CD4-positive, CD25-positive, alpha-beta regulatory T cell (primary cell): ENCODE data around the gene PCDHGA8. TPM values are rescaled to one million over a fixed set of nuclear protein-coding genes. Genes with fewer than 3 reads are reported as not detected.
"Not testable (repeated sequence)": the region's sequence is repeated elsewhere in the genome, so short reads cannot be mapped to it uniquely, and the experiment has no call there.

Source experiments
- ATAC-seq, 2 donors: fragments of 150-1000 bp; cut with Tn5 transposase; one replicate each; pipeline ENCODE4 v1.10.0; 2021; ENCODE audit warnings: low read depth in 2 of 2, moderate number of reproducible peaks in 2 of 2, moderate library complexity in 1 of 2
- DNase-seq, 3 donors: peaks; one replicate each; pipeline versions ENCODE4 v3.0.0 to v3.0.0-alpha.2; 2012 to 2022; ENCODE audit warnings: mixed read lengths in 1 of 3
- H3K27ac ChIP-seq: one replicate; pipeline ENCODE4 v1.7.0; 2013; ENCODE audit warnings: mild to moderate bottlenecking, low read length; ENCODE audit not compliant: insufficient read depth, poor library complexity, severe bottlenecking
- H3K27me3 ChIP-seq: one replicate; pipeline ENCODE4 v1.7.0; 2013; ENCODE audit warnings: low read length; ENCODE audit not compliant: control insufficient read depth, insufficient read depth
- H3K36me3 ChIP-seq: one replicate; pipeline ENCODE4 v1.7.0; 2013; ENCODE audit warnings: mild to moderate bottlenecking, low read length, moderate library complexity; ENCODE audit not compliant: control insufficient read depth, insufficient read depth
- H3K4me1 ChIP-seq: 2 replicates; pipeline ENCODE4 v1.7.0; 2013; ENCODE audit warnings: mild to moderate bottlenecking, low read length; ENCODE audit not compliant: insufficient read depth, control insufficient read depth, poor library complexity, severe bottlenecking
- H3K4me3 ChIP-seq: one replicate; pipeline ENCODE4 v1.7.0; 2013; ENCODE audit warnings: low read depth, mild to moderate bottlenecking, low read length, moderate library complexity
- H3K9me3 ChIP-seq, 2 experiments: 1 replicate in 1 of 2; 2 replicates in 1 of 2; pipeline ENCODE4 v1.7.0; 2013; ENCODE audit warnings: low read length in 2 of 2, mild to moderate bottlenecking in 1 of 2, moderate library complexity in 1 of 2; ENCODE audit not compliant: control insufficient read depth in 2 of 2
- H3K27ac Mint-ChIP-seq, 3 donors: one replicate each; pipeline ENCODE4 v1.8.0; 2020 to 2022; ENCODE audit warnings: mild to moderate bottlenecking in 3 of 3, mixed read lengths in 3 of 3, moderate library complexity in 2 of 3
- H3K27me3 Mint-ChIP-seq: one replicate; pipeline ENCODE4 v1.8.0; 2022; ENCODE audit warnings: mild to moderate bottlenecking, mixed read lengths
- H3K36me3 Mint-ChIP-seq: one replicate; pipeline ENCODE4 v1.8.0; 2020; ENCODE audit warnings: mixed read lengths
- H3K4me1 Mint-ChIP-seq, 4 donors: one replicate each; pipeline ENCODE4 v1.8.0; 2020 to 2022; ENCODE audit warnings: mixed read lengths in 4 of 4, mild to moderate bottlenecking in 1 of 4
- H3K4me3 Mint-ChIP-seq, 4 donors: one replicate each; pipeline ENCODE4 v1.8.0; 2020 to 2022; ENCODE audit warnings: mild to moderate bottlenecking in 4 of 4, mixed read lengths in 4 of 4, moderate library complexity in 3 of 4
- H3K9me3 Mint-ChIP-seq, 7 donors: one replicate each; pipeline ENCODE4 v1.8.0; 2020 to 2022; ENCODE audit warnings: mixed read lengths in 7 of 7, mild to moderate bottlenecking in 3 of 7, moderate library complexity in 2 of 7
- polyA plus RNA-seq, 4 donors: library from polyadenylated mRNA; unstranded; fragments of 300-500 nt; fragmentation: Illumina TruSeq; gene quantifications; one replicate each; pipeline ENCODE4 v1.2.3, GENCODE V29; 2021
- total RNA-seq: library from RNA; stranded (reverse); gene quantifications from one replicate; pipeline ENCODE4 v1.2.3, GENCODE V29; 2022

PCDHGA8 gene
- total and polyA plus RNA-seq, 5 donors from 2014 or later, result 0.10 TPM; not detected in 4

- ATAC-seq, result no peak
- peaks cover 0 to 60% (median 18%) of the 10 kb centered on the region in 7 donors for H3K9me3 Mint-ChIP-seq
- H3K27me3 ChIP-seq, result peaks cover 42% of the 10 kb centered on the region
These were observed 3.8 kb upstream of the PCDHGA8 start for GRCh38 chr5:141388661-141389060.

GRCh38 chr5:141389153-141390042 lies 3.0 kb upstream of the PCDHGA8 start:
- no peak for ATAC-seq
- Mint-ChIP-seq H3K36me3 (peaks cover 3% of the 10 kb centered on the region), H3K9me3 (peaks cover 0 to 60% (median 18%) of the 10 kb centered on the region in 7 donors), H3K4me3 (peak overlapping the region in 1 of 4 donors; percentile 77), H3K27me3 (peaks cover 58% of the 10 kb centered on the region), H3K4me1 (peaks cover 0 to 3% (median 0%) of the 10 kb centered on the region in 4 donors), H3K27ac (no peak overlapping the region)
- Histone ChIP-seq H3K4me1 (no peaks in the 10 kb centered on the region), H3K27me3 (peaks cover 41% of the 10 kb centered on the region), H3K9me3 (peaks cover 21 to 54% of the 10 kb centered on the region in 2 experiments), H3K4me3 (no peak overlapping the region), H3K27ac (no peak overlapping the region), H3K36me3 (no peaks in the 10 kb centered on the region)
- DNase-seq, result no peak

More at GRCh38 chr5:141388661-141389060, 3.8 kb upstream of the PCDHGA8 start:
- no peaks in the 10 kb centered on the region for H3K4me1 ChIP-seq
- Mint-ChIP-seq H3K4me3 (no peak overlapping the region), H3K4me1 (peaks cover 0 to 3% (median 0%) of the 10 kb centered on the region in 4 donors), H3K27me3 (peaks cover 61% of the 10 kb centered on the region), H3K27ac (peak overlapping the region in 1 of 3 donors; percentile 49), H3K36me3 (peaks cover 3% of the 10 kb centered on the region)
- no peak overlapping the region for H3K4me3 ChIP-seq
- no peak overlapping the region for H3K27ac ChIP-seq
- H3K36me3 ChIP-seq, result no peaks in the 10 kb centered on the region
- peaks cover 20 to 48% of the 10 kb centered on the region in 2 experiments for H3K9me3 ChIP-seq
- no peak for DNase-seq

- Histone ChIP-seq H3K9me3 (peaks cover 23 to 37% of the 10 kb centered on the region in 2 experiments), H3K27me3 (peaks cover 24% of the 10 kb centered on the region), H3K4me3 (no peak overlapping the region), H3K27ac (no peak overlapping the region), H3K4me1 (no peaks in the 10 kb centered on the region), H3K36me3 (no peaks in the 10 kb centered on the region)
- no peak for ATAC-seq
- Mint-ChIP-seq H3K4me3 (no peak overlapping the region), H3K27me3 (peaks cover 49% of the 10 kb centered on the region), H3K9me3 (peaks cover 0 to 56% (median 11%) of the 10 kb centered on the region in 7 donors), H3K36me3 (peaks cover 3% of the 10 kb centered on the region), H3K4me1 (peaks cover 0 to 3% (median 0%) of the 10 kb centered on the region in 4 donors), H3K27ac (no peak overlapping the region)
- no peak for DNase-seq
These were observed 834 bp downstream of the PCDHGA8 start for GRCh38 chr5:141393267-141393666.

GRCh38 chr5:141394401-141395187 lies 2.2 kb downstream of the PCDHGA8 start:
- Histone ChIP-seq H3K9me3 (peaks cover 23 to 37% of the 10 kb centered on the region in 2 experiments), H3K27me3 (peaks cover 23% of the 10 kb centered on the region)
- DNase-seq, H3K36me3 Mint-ChIP-seq, H3K4me1 ChIP-seq, H3K4me3 ChIP-seq, H3K36me3 ChIP-seq, H3K4me1 Mint-ChIP-seq, ATAC-seq, H3K27ac Mint-ChIP-seq, H3K27ac ChIP-seq: not testable (repeated sequence)
- H3K4me3 Mint-ChIP-seq, result peak overlapping the region in 1 of 4 donors; percentile 32
- peaks cover 41% of the 10 kb centered on the region for H3K27me3 Mint-ChIP-seq
- peaks cover 0 to 55% (median 8%) of the 10 kb centered on the region in 7 donors for H3K9me3 Mint-ChIP-seq

- peaks cover 21 to 28% of the 10 kb centered on the region in 2 experiments for H3K9me3 ChIP-seq
- H3K36me3 Mint-ChIP-seq, H3K4me3 ChIP-seq, H3K4me1 Mint-ChIP-seq, H3K27ac ChIP-seq, H3K27ac Mint-ChIP-seq, H3K36me3 ChIP-seq, H3K4me1 ChIP-seq: not testable (repeated sequence)
- peaks cover 26% of the 10 kb centered on the region for H3K27me3 ChIP-seq
- Mint-ChIP-seq H3K4me3 (peak within 1 kb of the TSS in 2 of 4 donors; percentile 29 to 43), H3K9me3 (peaks cover 0 to 41% (median 7%) of the 10 kb centered on the region in 7 donors), H3K27me3 (peaks cover 40% of the 10 kb centered on the region)
- ATAC-seq (peak; percentile 50 to 59), DNase-seq (peak in 1 of 3 donors; percentile 45)
These were observed 5.5 kb downstream of the PCDHGA8 start, which contains the start of gene PCDHGB5 for GRCh38 chr5:141397756-141398551. Gene PCDHGB5 (plus strand): TSS chr5:141397947. CDS start chr5:141398128, 181 bp downstream.

GRCh38 chr5:141398608-141399007 lies 6.2 kb downstream of the PCDHGA8 start:
- Histone ChIP-seq H3K4me3 (no peak overlapping the region), H3K9me3 (peaks cover 19 to 29% of the 10 kb centered on the region in 2 experiments), H3K27ac (no peak overlapping the region), H3K4me1 (no peaks in the 10 kb centered on the region), H3K27me3 (peaks cover 25% of the 10 kb centered on the region), H3K36me3 (no peaks in the 10 kb centered on the region)
- peaks cover 0 to 6% (median 0%) of the 10 kb centered on the region in 4 donors for H3K4me1 Mint-ChIP-seq
- no peak for ATAC-seq
- H3K27me3 Mint-ChIP-seq, result peaks cover 46% of the 10 kb centered on the region
- peak overlapping the region in 1 of 4 donors; percentile 29 for H3K4me3 Mint-ChIP-seq
- no peak for DNase-seq
- H3K36me3 Mint-ChIP-seq, result peaks cover 3% of the 10 kb centered on the region
- H3K9me3 Mint-ChIP-seq, result peaks cover 0 to 39% (median 10%) of the 10 kb centered on the region in 7 donors
- H3K27ac Mint-ChIP-seq, result no peak overlapping the region
